Myocyte (in vitro differentiated cells): ENCODE measurements around the gene RASSF1. TPM values are rescaled to one million over a fixed set of nuclear protein-coding genes. Genes with fewer than 3 reads are reported as not detected.
A peak's percentile ranks its signal among the peaks of the same experiment; 100 is the strongest.

Experiments
- DNase-seq: peaks from one replicate; pipeline ENCODE4 v3.0.0-alpha.2; 2012; ENCODE audit warnings: low read depth
- total RNA-seq: library from RNA; depleted of rRNA; stranded (reverse); fragments of >200 nt; gene quantifications from 2 replicates; pipeline ENCODE4 v1.2.3, GENCODE V29; 2014

Gene RASSF1
- total RNA-seq, 1 donor from 2014 or later: 16.2 TPM

DNA sequence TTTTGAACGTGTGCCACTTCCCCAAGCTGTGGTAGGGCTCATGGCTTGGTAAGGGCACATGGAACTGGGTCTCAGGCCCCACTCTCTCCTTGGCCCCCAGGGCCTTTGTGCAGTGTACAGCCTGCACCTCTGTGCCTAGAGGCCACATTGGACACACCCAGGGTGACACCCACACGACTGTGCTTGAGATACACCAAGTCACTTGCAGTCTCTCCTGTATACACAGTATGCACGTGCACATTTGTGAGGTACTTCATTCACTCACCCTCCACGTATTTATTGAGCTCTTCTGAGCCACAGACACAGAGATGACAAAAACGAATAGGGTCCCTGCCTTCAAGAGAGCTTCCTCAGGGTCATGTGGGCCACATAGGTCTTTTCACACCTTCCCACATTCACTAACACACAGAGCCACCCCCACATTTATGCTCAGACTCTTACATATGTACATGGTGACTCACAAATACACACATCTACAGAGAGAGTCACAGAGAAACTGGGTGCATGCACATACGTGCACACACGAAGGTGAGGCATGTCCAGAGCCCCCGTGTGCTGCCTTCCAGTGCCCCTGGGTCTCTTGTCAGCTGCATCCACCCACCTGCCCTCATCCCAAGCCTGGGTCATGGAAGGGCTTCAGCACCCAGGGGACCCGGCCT is 28.5 kb upstream of the RASSF1 start:
- DNase-seq: no peak

DNA sequence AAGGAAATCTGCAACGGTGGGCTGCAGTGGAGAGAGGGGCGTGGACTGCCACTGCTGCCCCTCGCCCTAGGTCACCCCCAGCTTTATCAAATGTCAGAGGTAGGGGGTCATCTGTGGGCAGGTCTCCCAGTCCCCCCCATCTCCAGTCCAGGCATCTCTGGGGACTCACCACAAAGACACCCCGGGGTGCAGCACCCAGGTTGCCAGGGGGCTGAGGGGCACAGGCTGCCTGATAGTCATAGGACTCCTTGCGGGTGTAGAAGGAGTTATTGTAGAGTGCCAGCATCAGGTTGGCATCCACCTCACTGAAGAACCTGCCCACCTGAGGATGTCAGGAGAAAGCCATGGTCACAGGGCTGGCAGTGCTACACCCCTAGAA is 25.2 kb upstream of the RASSF1 start:
- no peak for DNase-seq

DNA sequence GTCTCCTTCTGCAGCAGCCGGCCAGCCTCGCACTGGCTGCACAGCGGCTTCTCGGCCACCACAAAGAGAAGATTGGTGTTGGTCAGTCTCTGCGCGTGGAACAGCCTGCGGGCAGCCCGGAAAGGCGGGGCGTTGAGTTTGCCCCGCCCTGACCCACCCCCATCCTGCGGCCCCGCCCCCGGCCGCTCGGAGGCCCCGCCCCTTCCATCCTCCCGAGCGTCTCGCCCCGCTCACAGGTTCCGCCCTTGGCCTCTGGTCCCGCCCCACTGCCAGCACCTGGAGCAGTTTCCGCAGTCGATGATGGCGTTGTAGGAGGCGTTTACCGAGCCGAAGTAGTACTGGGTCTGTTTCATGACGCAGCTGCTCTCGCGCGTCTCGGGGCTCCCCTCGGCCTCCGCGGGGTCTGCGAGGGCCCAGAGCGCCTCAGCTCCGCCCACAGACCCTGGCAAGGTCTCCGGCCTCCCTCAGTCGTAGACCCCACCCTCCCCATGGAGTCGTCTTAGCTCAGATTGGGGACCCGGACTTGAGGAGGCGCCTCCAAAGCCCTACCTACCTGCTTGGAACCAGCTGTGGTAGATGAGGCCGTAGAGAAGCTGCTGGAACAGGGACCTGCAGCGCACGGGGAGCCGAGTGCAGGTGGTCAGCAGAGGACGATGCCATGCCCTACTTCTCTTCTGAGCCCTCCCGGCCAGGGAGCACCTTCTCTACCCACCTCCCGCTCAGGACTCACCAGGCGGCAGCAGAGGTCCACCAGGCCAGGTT is 24.6 kb upstream of the RASSF1 start:
- DNase-seq: no peak

DNA sequence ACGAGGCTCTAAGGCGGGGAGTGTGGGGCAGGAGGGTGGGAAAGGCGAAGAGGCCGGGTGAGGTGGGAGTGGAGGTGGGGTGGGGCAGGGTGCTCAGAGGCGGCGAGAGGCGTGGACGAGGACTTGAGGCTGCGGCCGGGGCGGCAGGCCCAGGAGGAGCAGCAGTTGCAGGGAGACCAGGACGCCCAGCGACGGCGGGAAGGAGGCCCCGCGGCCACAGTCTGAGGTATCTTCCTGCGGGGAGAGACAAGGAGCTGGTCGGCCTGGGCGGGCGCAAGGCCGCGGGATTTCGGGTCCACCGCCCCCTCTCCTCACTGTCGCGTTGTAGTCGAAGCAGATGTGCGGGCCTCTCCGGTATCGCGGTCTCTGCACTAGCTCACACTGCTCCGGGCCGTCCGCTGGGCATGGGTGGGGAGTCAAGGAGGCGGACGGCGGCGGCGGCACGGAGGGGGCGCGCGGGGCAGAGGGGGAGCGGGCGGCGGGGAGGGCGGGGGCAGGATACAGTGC is 24.0 kb upstream of the RASSF1 start:
- no peak for DNase-seq

DNA sequence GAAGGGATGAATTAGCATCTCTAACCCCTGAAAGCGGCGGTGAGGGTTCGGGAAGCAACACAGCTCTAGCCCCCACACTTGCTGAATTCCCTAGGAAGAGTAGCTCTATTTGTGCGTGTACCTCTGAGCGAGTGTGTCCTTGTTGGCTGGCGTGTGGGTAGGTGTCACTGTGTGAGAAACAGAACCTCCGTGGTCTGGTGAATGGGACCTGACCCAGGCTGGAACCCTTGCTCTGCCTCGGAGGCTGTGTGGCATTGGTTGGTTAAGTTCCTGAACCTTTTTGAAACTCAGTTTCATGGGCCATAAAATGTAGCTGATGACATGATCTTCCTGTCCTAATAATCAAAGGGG is 19.1 kb upstream of the RASSF1 start:
- DNase-seq: no peak

DNA sequence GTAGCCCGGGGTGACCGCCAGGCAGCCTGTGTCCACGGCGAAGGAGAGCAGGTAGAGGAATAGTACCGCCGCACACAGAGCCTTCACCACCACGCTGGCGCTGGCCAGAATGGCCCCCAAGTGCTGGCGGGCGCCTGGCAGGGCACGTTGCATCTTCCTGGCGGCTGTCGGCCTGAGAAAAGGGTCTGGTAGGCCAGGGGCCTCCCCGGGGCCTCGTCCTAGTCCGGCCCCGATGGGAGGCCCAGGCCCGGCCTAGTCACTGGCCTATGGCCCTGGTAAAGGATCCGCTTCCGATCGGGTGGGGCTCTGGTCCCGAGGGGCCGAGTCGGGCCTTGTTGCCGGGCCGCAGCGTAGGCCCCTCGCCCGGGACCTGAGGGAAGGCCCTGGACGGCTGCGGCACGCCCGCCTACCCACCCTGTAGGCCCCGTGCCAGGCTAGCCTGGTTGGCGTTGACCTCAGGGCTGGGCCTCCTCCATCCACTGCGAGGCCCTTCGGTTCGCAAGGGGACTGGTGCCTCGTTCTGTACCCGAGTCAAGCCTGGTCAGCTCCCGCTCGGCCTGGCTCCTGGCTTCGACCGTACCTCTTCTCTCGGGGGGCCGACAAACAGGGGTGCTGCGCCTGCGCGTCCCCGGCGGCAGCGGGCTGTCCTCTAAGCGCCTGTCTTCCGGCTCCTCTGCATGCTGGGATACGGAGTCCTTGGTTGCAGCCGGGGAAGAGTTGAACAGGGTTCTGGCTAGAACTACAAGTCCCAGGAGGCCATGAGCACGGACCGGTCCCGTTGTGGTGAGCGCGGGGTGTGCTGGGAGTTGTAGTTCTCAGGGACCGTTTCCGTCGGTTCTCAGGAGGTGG is 18.5 kb upstream of the RASSF1 start, which contains the start of gene TMEM115:
TMEM115 (minus strand) TSS at position 611 of the 849 bp plus-strand sequence; CDS start at position 153, 458 bp downstream.
- peak; percentile 99 for DNase-seq

DNA sequence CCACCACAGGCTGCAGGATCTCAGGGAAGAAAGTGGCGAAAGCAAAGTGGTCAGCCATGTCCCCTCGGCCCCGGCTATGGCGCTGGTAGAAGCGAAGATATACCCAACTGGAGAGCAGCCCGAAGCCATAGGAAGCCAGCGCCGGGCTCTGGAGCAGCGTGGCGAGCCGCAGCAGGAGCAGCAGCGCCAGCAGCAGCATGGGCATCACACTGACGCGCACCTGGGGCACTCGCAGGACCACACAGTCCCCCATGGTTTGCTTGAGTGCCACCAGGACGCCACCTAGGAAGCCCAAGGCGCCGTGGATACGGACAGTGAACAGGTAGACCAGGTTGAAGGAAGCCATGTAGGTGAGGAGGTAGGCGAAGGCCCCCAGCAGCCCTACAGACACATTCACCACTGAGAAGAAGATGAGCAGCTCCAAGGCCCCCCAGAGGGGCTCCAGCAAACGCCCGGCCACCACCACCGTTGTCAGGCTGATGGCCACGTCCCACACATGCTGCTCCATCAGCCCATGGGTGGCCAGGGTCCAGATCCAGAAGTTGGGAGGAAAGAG is 17.8 kb upstream of the RASSF1 start:
- DNase-seq: no peak

DNA sequence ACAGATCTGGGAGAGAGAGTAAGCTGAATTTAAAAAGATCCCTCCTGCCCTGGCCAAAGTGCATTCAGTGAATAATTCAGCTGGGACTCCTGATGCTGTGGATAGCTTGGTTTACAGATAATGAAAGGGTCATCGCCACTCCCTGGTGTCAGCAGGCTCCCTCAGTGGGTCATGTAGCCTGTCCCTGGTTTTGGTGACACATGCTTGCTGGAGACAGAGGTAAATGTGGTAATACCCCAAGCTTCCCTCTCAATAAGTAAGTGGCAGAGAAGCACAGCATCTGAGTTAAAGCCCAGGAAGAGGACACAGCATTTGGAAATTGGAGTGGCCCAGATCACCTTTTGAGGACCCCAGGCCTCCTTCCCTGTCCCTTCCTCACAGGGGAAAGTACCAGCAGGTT is 16.8 kb upstream of the RASSF1 start:
- DNase-seq: no peak

DNA sequence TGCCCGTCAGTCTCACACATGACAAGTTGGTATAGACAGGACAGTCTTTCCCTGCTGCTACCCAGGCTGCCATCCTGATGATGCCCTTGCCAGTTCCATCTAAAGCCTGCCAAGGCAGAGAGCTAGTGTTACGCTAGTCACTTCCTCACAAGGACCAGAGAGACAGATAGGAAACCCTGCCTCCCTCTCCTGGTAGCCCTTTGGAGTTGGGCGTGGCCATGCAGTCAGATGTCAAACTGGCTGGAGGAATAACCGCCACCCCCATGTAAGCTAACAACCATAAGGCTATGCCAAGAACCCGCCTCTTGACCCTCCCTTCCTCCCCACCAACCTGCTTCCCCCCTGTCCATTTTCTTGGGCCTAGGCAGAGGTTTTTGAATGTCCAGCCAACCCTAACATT is 15.9 kb upstream of the RASSF1 start:
- DNase-seq: peak; percentile 40

DNA sequence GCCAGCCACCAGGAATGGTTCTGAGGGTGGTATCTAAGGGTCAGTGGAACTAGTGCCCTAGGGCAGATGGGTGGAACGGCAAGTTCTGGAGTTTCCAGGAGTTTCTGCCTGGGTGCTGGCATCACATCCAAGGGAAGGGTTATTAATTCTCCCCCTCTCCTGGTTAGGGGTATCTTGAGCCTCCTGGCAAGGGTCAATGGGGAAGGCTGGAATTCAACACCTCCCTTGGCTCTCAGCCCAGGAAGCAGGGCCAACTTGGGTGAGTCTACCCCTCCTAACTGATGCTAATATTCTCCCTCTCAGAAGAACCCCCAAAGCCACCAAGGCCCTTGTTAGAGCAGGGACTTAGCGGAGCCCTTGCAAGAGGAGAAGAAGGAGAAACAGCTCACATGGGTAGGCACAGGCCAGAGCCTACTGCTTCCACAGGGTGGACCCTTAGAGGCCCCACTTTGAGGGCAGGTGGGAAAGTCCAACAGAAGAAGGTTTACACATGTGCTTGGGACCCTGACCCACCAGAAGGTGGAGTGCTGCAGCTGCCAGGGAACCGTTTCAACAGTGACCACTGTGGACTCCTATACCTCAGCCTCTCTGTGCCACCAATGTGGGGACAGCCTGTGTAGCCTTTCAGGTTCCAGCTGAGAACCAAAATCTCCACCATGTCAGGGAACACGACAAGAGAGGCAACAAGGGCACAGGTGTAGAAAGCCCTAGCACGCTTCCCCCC is 15.4 kb upstream of the RASSF1 start:
- DNase-seq: no peak

DNA sequence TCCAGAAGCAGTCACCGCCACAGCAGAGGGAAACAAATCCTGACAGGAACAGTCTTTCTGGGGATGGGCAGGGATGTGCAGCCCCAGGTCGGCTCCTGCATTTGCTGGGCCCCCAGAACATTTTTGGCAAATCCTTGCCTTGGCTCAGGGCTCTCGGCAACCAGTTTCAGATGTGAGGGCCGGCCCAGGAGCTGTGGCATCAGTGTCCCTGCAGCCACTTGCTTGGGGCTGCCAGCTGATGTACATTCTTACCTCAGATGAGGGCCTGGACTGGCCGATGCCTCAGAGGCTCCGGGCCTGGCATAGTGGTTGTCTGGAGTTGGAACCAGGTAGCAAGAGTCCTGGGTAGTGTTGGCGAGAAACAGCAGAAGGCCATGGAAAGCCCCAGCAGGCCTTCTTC is 14.2 kb upstream of the RASSF1 start:
- DNase-seq: no peak

DNA sequence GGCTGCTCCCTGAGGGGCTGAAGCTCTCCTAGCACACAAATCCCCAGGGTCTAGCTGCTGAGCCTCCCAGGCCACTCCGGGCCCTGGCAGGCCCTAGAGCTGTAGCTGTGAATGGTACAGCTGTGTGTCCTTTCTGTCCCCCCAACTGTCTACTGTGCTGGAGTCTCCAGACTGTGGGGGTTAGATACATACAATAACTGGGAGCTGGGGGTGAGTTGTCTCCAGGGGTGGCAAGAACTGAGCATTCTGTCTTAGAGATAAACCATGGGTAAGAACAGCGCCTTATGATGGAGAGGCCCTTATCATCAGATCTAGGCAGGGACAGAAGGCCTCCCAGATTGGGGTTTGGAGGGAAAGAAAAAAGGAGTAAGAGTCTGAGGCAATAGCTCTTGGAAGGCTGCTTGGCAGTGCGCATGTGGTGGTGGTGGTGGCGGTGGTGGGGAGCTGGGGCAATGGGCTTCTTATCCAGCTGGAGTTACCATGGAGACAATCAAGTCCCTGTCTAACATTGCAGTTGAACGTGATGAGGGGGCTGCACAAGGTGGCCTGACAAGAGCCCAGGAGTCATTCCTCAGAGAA is 13.6 kb upstream of the RASSF1 start:
- no peak for DNase-seq

DNA sequence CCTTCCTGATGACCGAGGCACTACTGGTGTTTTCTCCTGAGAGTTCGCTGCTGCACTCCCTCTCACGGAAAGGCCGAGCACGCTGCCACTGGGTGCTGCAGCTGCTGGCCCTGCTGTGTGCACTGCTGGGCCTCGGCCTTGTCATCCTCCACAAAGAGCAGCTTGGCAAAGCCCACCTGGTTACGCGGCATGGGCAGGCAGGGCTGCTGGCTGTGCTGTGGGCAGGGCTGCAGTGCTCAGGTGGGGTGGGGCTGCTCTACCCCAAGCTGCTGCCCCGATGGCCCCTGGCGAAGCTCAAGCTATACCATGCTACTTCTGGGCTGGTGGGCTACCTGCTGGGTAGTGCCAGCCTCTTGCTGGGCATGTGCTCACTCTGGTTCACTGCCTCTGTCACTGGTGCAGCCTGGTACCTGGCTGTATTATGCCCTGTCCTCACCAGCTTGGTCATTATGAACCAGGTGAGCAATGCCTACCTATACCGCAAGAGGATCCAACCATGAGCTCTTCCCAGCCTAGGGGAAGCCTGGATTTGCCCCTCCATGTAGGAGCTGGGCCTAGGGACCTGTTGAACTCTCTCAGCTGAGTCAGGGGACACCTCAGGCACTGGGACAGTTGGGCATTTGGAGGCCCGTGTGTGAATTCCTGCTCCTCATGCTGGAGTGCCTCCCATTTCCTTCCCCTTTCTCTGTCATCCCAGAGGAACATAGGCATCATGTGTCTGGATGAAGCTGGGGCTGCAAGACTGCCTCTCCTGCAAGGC is 12.8 kb upstream of the RASSF1 start:
- no peak for DNase-seq

DNA sequence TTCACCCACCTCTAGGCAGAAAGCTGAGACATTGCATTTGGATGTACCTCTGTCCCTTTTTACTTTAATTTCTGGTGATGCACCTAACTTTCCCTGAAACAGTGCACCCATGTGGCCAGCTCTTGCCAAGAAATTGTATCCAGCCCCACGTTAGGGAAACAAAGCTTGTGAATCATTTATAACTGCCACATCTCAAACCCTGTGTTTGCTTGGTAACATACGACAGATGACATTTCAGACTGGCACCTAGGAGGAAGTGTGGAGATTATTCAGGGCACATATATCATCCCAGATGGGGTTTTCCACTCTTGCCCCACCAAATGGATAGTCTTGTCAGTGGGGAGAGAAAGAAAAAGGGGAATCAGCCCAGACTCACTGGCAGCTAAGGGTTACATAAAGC is 12.1 kb upstream of the RASSF1 start:
- no peak for DNase-seq

DNA sequence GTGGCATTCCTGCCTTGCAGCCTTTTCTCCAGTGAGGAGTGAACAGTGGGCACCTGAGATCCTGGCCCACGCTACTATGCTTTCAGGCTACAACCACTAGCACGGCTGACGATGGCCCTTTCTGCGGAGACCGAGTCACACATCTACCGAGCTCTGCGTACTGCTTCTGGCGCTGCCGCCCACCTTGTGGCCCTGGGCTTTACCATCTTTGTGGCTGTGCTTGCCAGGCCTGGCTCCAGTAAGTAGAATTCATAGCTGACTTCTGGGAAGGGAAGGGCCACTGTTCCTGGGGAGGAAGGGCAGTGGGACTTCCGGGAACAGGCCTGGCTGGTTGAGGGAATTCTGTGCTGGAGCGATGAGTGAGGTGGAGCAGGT is 10.7 kb upstream of the RASSF1 start:
- no peak for DNase-seq

DNA sequence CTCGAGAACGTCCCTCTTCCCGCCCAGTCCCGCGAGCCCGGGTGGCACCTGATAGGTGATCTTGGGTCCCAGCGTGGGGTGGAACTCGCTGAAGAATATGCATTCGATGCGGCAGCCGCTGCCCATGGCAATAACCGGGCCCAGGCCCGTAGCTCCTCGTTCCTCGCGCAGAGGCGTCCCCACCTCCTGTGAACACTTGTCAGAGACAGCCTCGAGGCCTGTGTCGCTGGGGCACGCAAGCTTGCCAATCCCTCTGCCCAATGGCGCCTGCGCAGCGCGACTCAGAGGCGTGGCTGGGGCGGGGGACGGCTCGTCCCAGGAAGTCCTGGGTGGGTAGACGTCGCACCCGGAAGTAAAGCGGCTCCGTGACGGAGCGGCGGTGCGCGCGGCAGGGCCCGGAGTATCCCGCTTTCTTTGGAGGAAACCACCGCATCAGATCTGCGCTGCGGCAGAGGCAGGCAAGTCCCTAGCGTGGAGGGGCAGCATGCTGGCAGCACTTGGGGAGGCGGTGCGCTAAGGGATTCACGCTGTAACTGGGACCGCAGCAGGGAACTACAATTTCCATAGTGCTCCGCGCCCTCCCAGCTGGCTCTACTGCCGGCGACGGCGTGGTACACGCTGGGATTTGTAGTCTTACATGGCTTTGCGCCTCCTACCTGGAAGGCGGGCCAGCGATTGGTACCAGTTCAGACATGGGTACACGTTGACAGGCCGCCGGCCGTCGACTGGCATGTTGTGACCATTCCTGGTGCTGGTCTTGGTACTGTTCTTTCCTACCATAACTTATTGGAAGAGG is 10.1 kb upstream of the RASSF1 start, which contains the start of the genes CYB561D2 and NPRL2:
CYB561D2 (plus strand) TSS at position 336 of the 796 bp plus-strand sequence. CDS start 572 bp downstream, outside the sequence.
NPRL2 (minus strand) TSS at position 249 of the 796 bp plus-strand sequence; CDS start at position 126, 123 bp downstream.
- DNase-seq: peak; percentile 97

DNA sequence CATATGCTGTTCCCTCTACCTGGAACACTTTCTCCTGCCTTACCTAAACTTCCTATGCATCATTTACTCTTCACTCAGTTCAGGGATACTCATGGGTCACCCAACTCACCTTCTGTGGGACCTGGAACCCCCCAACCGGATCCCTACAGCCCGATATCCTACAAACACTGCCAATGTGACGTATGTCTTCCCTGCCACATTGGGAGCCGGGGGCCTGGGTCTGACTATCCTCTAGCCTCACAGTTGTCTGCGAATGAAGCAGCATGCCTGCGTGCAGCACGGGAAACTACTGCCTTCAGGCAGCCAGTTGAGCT is 9.5 kb upstream of the RASSF1 start:
- no peak for DNase-seq

DNA sequence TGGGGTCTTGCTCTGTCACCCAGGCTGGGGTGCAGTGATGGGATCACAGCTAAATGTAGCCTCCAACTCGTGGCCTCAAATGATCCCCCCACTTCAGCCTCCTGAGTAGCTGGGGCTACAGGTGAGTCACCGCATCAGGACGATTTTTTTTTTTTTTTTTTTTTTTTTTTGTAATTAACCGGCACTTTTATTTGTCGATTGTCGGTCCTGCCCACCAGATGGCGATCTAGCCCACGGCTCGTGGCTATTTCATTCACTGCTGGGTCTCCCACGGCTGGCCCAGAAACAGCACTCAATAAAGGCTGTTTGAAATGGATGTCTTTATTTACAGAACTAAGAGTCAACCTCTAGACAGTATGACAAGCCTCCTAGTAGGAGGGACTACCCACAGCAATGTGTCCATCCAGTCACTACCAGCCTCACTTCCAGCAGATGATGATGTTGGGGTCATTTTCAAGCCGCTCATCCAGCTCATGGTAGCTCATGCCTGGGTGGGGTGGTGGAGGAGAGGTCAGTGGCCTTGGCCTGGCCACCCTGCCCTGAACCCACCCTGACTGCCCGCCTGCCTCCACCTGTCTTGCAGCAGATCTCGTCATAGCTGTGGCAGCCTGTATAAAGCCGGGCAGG is 6.7 kb upstream of the RASSF1 start:
- DNase-seq: peak; percentile 68
